ENCODE results near the gene CDC25B. TPM values are rescaled to one million over a fixed set of nuclear protein-coding genes. Genes with fewer than 3 reads are reported as not detected.

CDC25B gene
- total RNA-seq, 1 experiment from 2014 or later, result 91.0 TPM

GRCh38 chr20:3800878-3801260 lies 4.8 kb downstream of the CDC25B start:
- no peaks in the 10 kb centered on the region for H3K27me3 ChIP-seq (ENCODE audit: insufficient read depth, low read depth)
- CTCF ChIA-PET, result no interaction called here
- no peak overlapping the region for H3K27ac ChIP-seq
- no peak overlapping the region for H3K4me3 ChIP-seq
- no peaks in the 10 kb centered on the region for H3K9me3 ChIP-seq (ENCODE audit: insufficient read depth, low read depth)
- POLR2A ChIA-PET (ENCODE audit: unreplicated experiment), result no interaction called here
- no peaks in the 10 kb centered on the region for H3K36me3 ChIP-seq (ENCODE audit: low read depth)
- intact Hi-C loops (cut with micrococcal nuclease; ENCODE audit: unreplicated experiment), result no loop called here
- H3K4me2 ChIP-seq, result no peak overlapping the region
- H4K20me1 ChIP-seq (ENCODE audit: insufficient read depth), result no peaks in the 10 kb centered on the region
- no peaks in the 10 kb centered on the region for H3K9me2 ChIP-seq (ENCODE audit: insufficient read depth)
- DNase-seq, result no peak
- H2AFZ ChIP-seq, result no peak overlapping the region
- H3K4me1 ChIP-seq (replicated peaks; ENCODE audit: insufficient read depth), result peaks cover 25% of the 10 kb centered on the region
- peaks cover 14% of the 10 kb centered on the region for H3K79me2 ChIP-seq (ENCODE audit: low read depth)
- no TSS peak for BruUV-seq (replicated peaks)
- H3F3A ChIP-seq (ENCODE audit: insufficient read depth, low read depth), result peaks cover 6% of the 10 kb centered on the region
- no peak for TF ChIP-seq CTCF (conservative IDR thresholded peaks at IDR 0.05)
- no peak for TF ChIP-seq EZH2 (IDR thresholded peaks at IDR 0.05; ENCODE audit: low read depth)

- CTCF ChIA-PET, result no interaction called here
- Histone ChIP-seq H3K79me2 (ENCODE audit: low read depth) (peaks cover 14% of the 10 kb centered on the region), H3K9me2 (ENCODE audit: insufficient read depth) (no peaks in the 10 kb centered on the region), H3K9me3 (ENCODE audit: insufficient read depth, low read depth) (no peaks in the 10 kb centered on the region), H3K36me3 (ENCODE audit: low read depth) (no peaks in the 10 kb centered on the region), H3K4me2 (no peak overlapping the region), H2AFZ (no peak overlapping the region), H3F3A (ENCODE audit: insufficient read depth, low read depth) (peaks cover 10% of the 10 kb centered on the region), H3K27ac (no peak overlapping the region), H3K27me3 (ENCODE audit: insufficient read depth, low read depth) (no peaks in the 10 kb centered on the region), H3K4me1 (replicated peaks; ENCODE audit: insufficient read depth) (peaks cover 29% of the 10 kb centered on the region), H3K4me3 (no peak overlapping the region), H4K20me1 (ENCODE audit: insufficient read depth) (no peaks in the 10 kb centered on the region)
- POLR2A ChIA-PET (ENCODE audit: unreplicated experiment), result no interaction called here
- no TSS peak for BruUV-seq (replicated peaks)
- no peak for DNase-seq
- intact Hi-C loops (cut with micrococcal nuclease; ENCODE audit: unreplicated experiment), result no loop called here
- TF ChIP-seq EZH2 (IDR thresholded peaks at IDR 0.05; ENCODE audit: low read depth) (no peak), CTCF (conservative IDR thresholded peaks at IDR 0.05) (no peak)
Observed at GRCh38 chr20:3801299-3801698, 5.2 kb downstream of the CDC25B start.

GRCh38 chr20:3801846-3802245 lies 5.7 kb downstream of the CDC25B start:
- ChIA-PET POLR2A (ENCODE audit: unreplicated experiment) (no interaction called here), CTCF (no interaction called here)
- Histone ChIP-seq H3K4me2 (no peak overlapping the region), H3K27me3 (ENCODE audit: insufficient read depth, low read depth) (no peaks in the 10 kb centered on the region), H3K27ac (no peak overlapping the region), H2AFZ (no peak overlapping the region), H4K20me1 (ENCODE audit: insufficient read depth) (no peaks in the 10 kb centered on the region), H3F3A (ENCODE audit: insufficient read depth, low read depth) (peaks cover 15% of the 10 kb centered on the region), H3K9me2 (ENCODE audit: insufficient read depth) (no peaks in the 10 kb centered on the region), H3K79me2 (ENCODE audit: low read depth) (peaks cover 9% of the 10 kb centered on the region), H3K4me1 (replicated peaks; ENCODE audit: insufficient read depth) (peaks cover 33% of the 10 kb centered on the region), H3K9me3 (ENCODE audit: insufficient read depth, low read depth) (no peaks in the 10 kb centered on the region), H3K36me3 (ENCODE audit: low read depth) (no peaks in the 10 kb centered on the region), H3K4me3 (no peak overlapping the region)
- no peak for TF ChIP-seq EZH2 (IDR thresholded peaks at IDR 0.05; ENCODE audit: low read depth)
- no peak for TF ChIP-seq CTCF (conservative IDR thresholded peaks at IDR 0.05)
- no peak for DNase-seq
- intact Hi-C loops (cut with micrococcal nuclease; ENCODE audit: unreplicated experiment), result no loop called here
- BruUV-seq (replicated peaks), result no TSS peak

Data from PC-9 (cell line).